ENCODE measurements around the gene NAA20. TPM values are rescaled to one million over a fixed set of nuclear protein-coding genes. Genes with fewer than 3 reads are reported as not detected.

Gene NAA20
- total and polyA plus RNA-seq, 2 donors (not counting 1 experiment from before 2014, with no cell fraction given) = 42.4 to 82.6 TPM

- DNase-seq (ENCODE audit: low read depth in 2 of 2) = peak; percentile 93 to 97
- H3K9me3 ChIP-seq (ENCODE audit: control insufficient read depth, insufficient read depth, low read depth, low read length) = no peaks in the 10 kb centered on the region
- H3K27me3 ChIP-seq (ENCODE audit: control insufficient read depth, insufficient read depth, low read length) = no peaks in the 10 kb centered on the region
- peak within 1 kb of the TSS; percentile 78 for H3K27ac ChIP-seq (ENCODE audit: insufficient read depth, low read length)
- no peaks in the 10 kb centered on the region for H4K20me1 ChIP-seq (ENCODE audit: control insufficient read depth, extremely low read depth, insufficient read depth, low read length)
- H3K4me1 ChIP-seq (ENCODE audit: control insufficient read depth, extremely low read depth, insufficient read depth, low read length) = no peaks in the 10 kb centered on the region
- H3K79me2 ChIP-seq (ENCODE audit: control insufficient read depth, insufficient read depth, low read length) = peaks cover 15% of the 10 kb centered on the region
- H3K9ac ChIP-seq (ENCODE audit: insufficient read depth, low read length) = peak within 1 kb of the TSS; percentile 79
- peak within 1 kb of the TSS; percentile 93 for H3K4me2 ChIP-seq (ENCODE audit: extremely low read depth, insufficient read depth, low read length)
- TF ChIP-seq CTCF (conservative IDR thresholded peaks at IDR 0.05 in 1 of 2, IDR thresholded peaks at IDR 0.05 in 1 of 2; ENCODE audit: low read depth in 1 of 2, low read length in 2 of 2) (no peak), EZH2 (IDR thresholded peaks at IDR 0.05; ENCODE audit: low read length, missing control alignments) (no peak)
- H2AFZ ChIP-seq (ENCODE audit: low read length) = peak within 1 kb of the TSS; percentile 97
- peak within 1 kb of the TSS; percentile 65 to 97 (median 92) for H3K4me3 ChIP-seq (replicated peaks in 1 of 4; ENCODE audit: control extremely low read depth in 1 of 4, insufficient read depth in 1 of 4, low read depth in 3 of 4, low read length in 4 of 4)
- H3K36me3 ChIP-seq (ENCODE audit: control insufficient read depth, insufficient read depth, low read length) = peaks cover 7% of the 10 kb centered on the region
Observed at GRCh38 chr20:20052074-20052970, 35.2 kb downstream of the NAA20 start, which contains the start of the genes CFAP61 and CRNKL1. Gene CFAP61 (plus strand): TSS chr20:20052532. CDS start chr20:20056654, 4,122 bp downstream. Gene CRNKL1 (minus strand): TSS chr20:20052466. CDS start chr20:20052342, 124 bp downstream.

GRCh38 chr20:20060234-20060998 is 43.3 kb downstream of the NAA20 start:
- Histone ChIP-seq H3K79me2 (ENCODE audit: control insufficient read depth, insufficient read depth, low read length) (no peaks in the 10 kb centered on the region), H4K20me1 (ENCODE audit: control insufficient read depth, extremely low read depth, insufficient read depth, low read length) (no peaks in the 10 kb centered on the region), H3K27ac (ENCODE audit: insufficient read depth, low read length) (no peak overlapping the region), H3K4me3 (replicated peaks in 1 of 4; ENCODE audit: control extremely low read depth in 1 of 4, insufficient read depth in 1 of 4, low read depth in 3 of 4, low read length in 4 of 4) (no peak overlapping the region), H3K36me3 (ENCODE audit: control insufficient read depth, insufficient read depth, low read length) (no peaks in the 10 kb centered on the region), H3K9me3 (ENCODE audit: control insufficient read depth, insufficient read depth, low read depth, low read length) (no peaks in the 10 kb centered on the region), H3K4me1 (ENCODE audit: control insufficient read depth, extremely low read depth, insufficient read depth, low read length) (no peaks in the 10 kb centered on the region), H3K9ac (ENCODE audit: insufficient read depth, low read length) (no peak overlapping the region), H2AFZ (ENCODE audit: low read length) (no peak overlapping the region), H3K4me2 (ENCODE audit: extremely low read depth, insufficient read depth, low read length) (no peak overlapping the region), H3K27me3 (ENCODE audit: control insufficient read depth, insufficient read depth, low read length) (no peaks in the 10 kb centered on the region)
- no peak for DNase-seq (ENCODE audit: low read depth in 2 of 2)
- TF ChIP-seq EZH2 (IDR thresholded peaks at IDR 0.05; ENCODE audit: low read length, missing control alignments) (no peak), CTCF (conservative IDR thresholded peaks at IDR 0.05 in 1 of 2, IDR thresholded peaks at IDR 0.05 in 1 of 2; ENCODE audit: low read depth in 1 of 2, low read length in 2 of 2) (no peak)

Measured in fibroblast of lung (primary cell).